Keratinocyte (primary cell): Measurements from ENCODE around the gene HPN. TPM values are rescaled to one million over a fixed set of nuclear protein-coding genes. Genes with fewer than 3 reads are reported as not detected.

Experiments used
- DNase-seq: peaks from one replicate; pipeline ENCODE4 v3.0.0-alpha.2; 2011; ENCODE audit warnings: low read depth, missing footprints, low spot score
- FAIRE-seq: peaks from 2 replicates; lab custom pipeline; 2011; peaks lifted over from hg19 to GRCh38; lab: Jason Lieb, UNC
- H2AFZ ChIP-seq: 2 replicates; pipeline ENCODE4 v1.6.0; 2012; ENCODE audit warnings: low read length, control low read depth, inconsistent platforms; ENCODE audit not compliant: control insufficient read depth
- H3K27ac ChIP-seq: 2 replicates; pipeline ENCODE4 v1.5.1; 2011; ENCODE audit warnings: low read length; ENCODE audit not compliant: control insufficient read depth, insufficient read depth
- H3K27me3 ChIP-seq: 3 replicates; pipeline ENCODE4 v1.6.0; 2011; ENCODE audit warnings: low read length; ENCODE audit not compliant: control insufficient read depth, insufficient read depth; ENCODE audit errors: extremely low read depth
- H3K36me3 ChIP-seq, 2 experiments: 2 replicates in 1 of 2; 3 replicates in 1 of 2; pipeline ENCODE4 v1.5.1; 2011; ENCODE audit warnings: low read length in 2 of 2, mild to moderate bottlenecking in 1 of 2; ENCODE audit not compliant: control insufficient read depth in 2 of 2, insufficient read depth in 2 of 2; ENCODE audit errors: extremely low read depth in 1 of 2
- H3K4me1 ChIP-seq: 3 replicates; pipeline ENCODE4 v1.5.1; 2011; ENCODE audit warnings: low read length; ENCODE audit not compliant: control insufficient read depth, insufficient read depth; ENCODE audit errors: extremely low read depth
- H3K4me2 ChIP-seq: 3 replicates; pipeline ENCODE4 v1.6.0; 2011; ENCODE audit warnings: low read depth, low read length; ENCODE audit not compliant: control insufficient read depth, insufficient read depth; ENCODE audit errors: extremely low read depth
- H3K4me3 ChIP-seq, 3 experiments: fragments of 200-600 bp in 1 of 3; sonication (generic) in 1 of 3; 2 replicates in 2 of 3; 3 replicates in 1 of 3; pipeline ENCODE4 v1.5.1; 2011 to 2016; ENCODE audit warnings: low read length in 3 of 3, mild to moderate bottlenecking in 3 of 3, control low read depth in 2 of 3, inconsistent platforms in 1 of 3, low read depth in 1 of 3, mixed read lengths in 1 of 3, mixed run types in 1 of 3, moderate library complexity in 1 of 3; ENCODE audit not compliant: control insufficient read depth in 2 of 3, insufficient read depth in 2 of 3; ENCODE audit errors: extremely low read depth in 1 of 3
- H3K79me2 ChIP-seq: 2 replicates; pipeline ENCODE4 v1.6.0; 2012; ENCODE audit warnings: low read length; ENCODE audit not compliant: control insufficient read depth, insufficient read depth
- H3K9ac ChIP-seq: 3 replicates; pipeline ENCODE4 v1.6.0; 2011; ENCODE audit warnings: low read length; ENCODE audit not compliant: control insufficient read depth, insufficient read depth; ENCODE audit errors: extremely low read depth
- H3K9me1 ChIP-seq: 3 replicates; pipeline ENCODE4 v1.6.0; 2011; ENCODE audit warnings: low read length; ENCODE audit not compliant: control insufficient read depth, insufficient read depth; ENCODE audit errors: extremely low read depth
- H3K9me3 ChIP-seq: 2 replicates; pipeline ENCODE4 v1.5.1; 2012; ENCODE audit warnings: low read depth, low read length; ENCODE audit not compliant: control insufficient read depth
- H4K20me1 ChIP-seq: 3 replicates; pipeline ENCODE4 v1.6.0; 2011; ENCODE audit warnings: low read length; ENCODE audit not compliant: control insufficient read depth, insufficient read depth; ENCODE audit errors: extremely low read depth
- CTCF ChIP-seq, 3 experiments: IDR thresholded peaks in 1 of 3; conservative IDR thresholded peaks in 1 of 3; optimal IDR thresholded peaks in 1 of 3; 2 replicates in 2 of 3; 3 replicates in 1 of 3; pipeline versions ENCODE3 to v1.5.1; 2011; ENCODE audit warnings: low read length in 3 of 3, mild to moderate bottlenecking in 3 of 3, moderate library complexity in 2 of 3, control low read depth in 1 of 3, inconsistent platforms in 1 of 3; ENCODE audit not compliant: insufficient read depth in 2 of 3; ENCODE audit errors: extremely low read depth in 1 of 3
- EZH2 ChIP-seq: IDR thresholded peaks from one replicate; pipeline ENCODE4 v1.6.1; 2012; ENCODE audit warnings: inconsistent platforms, mild to moderate bottlenecking, low read length, moderate library complexity
- dilution Hi-C: fragments of 300-500 bp; cut with MboI; formaldehyde crosslinking; loops from one replicate; pipeline ENCODE4 v1.7.0; 2020; ENCODE audit warnings: low sequenced_read_pairs; ENCODE audit not compliant: extremely low pct_ligation_motif_present
- polyA plus RNA-seq, 5 experiments: library from polyadenylated mRNA; depleted of rRNA in 3 of 5; stranded (reverse) in 3 of 5; stranded (forward) in 1 of 5; unstranded in 1 of 5; fragments of >200 nt; gene quantifications; 1 replicate in 1 of 5; 2 replicates in 3 of 5; 3 replicates in 1 of 5; pipeline versions ENCODE4 v1.2.1 to v1.2.3, GENCODE V29; 2011 to 2012; ENCODE audit warnings: missing spikeins in 2 of 5, low read depth in 1 of 5, low replicate concordance in 1 of 5

Gene HPN
- polyA plus RNA-seq, 1 donor (not counting 4 experiments of a cell fraction or from before 2014, with no cell fraction given) = not detected

GRCh38 chr19:35081201-35081600, 39.7 kb downstream of the HPN start:
- H3K79me2 ChIP-seq = no peaks in the 10 kb centered on the region
- H3K4me2 ChIP-seq = no peak overlapping the region
- no peak for DNase-seq
- H2AFZ ChIP-seq = no peak overlapping the region
- TF ChIP-seq CTCF (optimal IDR thresholded peaks at IDR 0.05 in 1 of 3, IDR thresholded peaks at IDR 0.05 in 1 of 3, conservative IDR thresholded peaks at IDR 0.05 in 1 of 3; ENCODE audit: extremely low read depth in 1 of 3, insufficient read depth in 2 of 3, low read length in 3 of 3) (no peak), EZH2 (no peak)
- H3K4me3 ChIP-seq = no peak overlapping the region
- no peaks in the 10 kb centered on the region for H3K9me3 ChIP-seq
- H3K4me1 ChIP-seq = no peaks in the 10 kb centered on the region
- FAIRE-seq = no peak
- no peaks in the 10 kb centered on the region for H3K36me3 ChIP-seq
- H3K27ac ChIP-seq = no peak overlapping the region
- H3K9ac ChIP-seq = no peak overlapping the region
- H3K27me3 ChIP-seq = no peaks in the 10 kb centered on the region
- dilution Hi-C loops = no loop called here
- no peaks in the 10 kb centered on the region for H4K20me1 ChIP-seq
- no peaks in the 10 kb centered on the region for H3K9me1 ChIP-seq

DNA sequence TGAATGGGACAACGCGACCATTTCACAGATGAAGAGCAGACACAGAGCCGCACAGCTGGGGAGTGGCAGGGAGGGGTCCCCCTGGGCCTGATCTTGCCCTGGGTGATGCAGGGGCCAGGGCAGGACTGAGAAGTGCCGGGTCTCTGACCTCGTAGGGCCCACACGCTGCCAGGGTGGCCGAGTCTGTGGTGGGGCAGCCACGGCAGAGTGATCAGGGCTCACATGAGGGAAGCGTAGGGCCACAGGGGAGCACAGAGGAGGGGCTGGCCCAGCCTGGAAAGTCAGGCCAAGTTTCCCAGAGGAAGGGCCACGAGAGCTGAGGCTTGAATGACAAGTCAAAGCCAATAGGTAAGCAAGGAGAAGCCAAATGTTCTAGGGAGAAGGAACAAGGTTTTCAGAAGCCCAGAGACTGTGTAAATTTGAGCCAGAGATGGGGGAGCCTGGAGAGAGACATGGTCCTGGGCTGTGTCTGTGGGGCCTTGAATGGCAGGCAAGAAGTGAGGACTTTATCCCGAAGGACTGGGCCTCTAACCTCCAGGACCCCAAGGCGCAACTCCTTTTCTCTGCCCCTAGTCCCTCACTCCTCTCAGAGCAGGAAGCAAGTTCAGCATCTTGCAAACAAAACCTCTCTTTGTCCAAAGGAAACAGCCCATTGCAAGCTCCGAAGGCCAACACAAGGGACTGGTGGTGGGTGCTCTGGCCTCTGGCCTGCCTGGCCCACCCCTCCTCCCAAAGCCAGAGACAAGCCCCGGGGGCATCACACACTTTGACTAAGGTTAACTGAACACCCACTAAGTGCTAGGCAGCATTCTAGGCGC, 42.4 kb downstream of the HPN start:
- H3K9me3 ChIP-seq = no peaks in the 10 kb centered on the region
- no peak overlapping the region for H3K4me2 ChIP-seq
- no peaks in the 10 kb centered on the region for H3K79me2 ChIP-seq
- no peak overlapping the region for H2AFZ ChIP-seq
- no peak overlapping the region for H3K4me3 ChIP-seq
- H3K9me1 ChIP-seq = no peaks in the 10 kb centered on the region
- TF ChIP-seq EZH2 (no peak), CTCF (optimal IDR thresholded peaks at IDR 0.05 in 1 of 3, IDR thresholded peaks at IDR 0.05 in 1 of 3, conservative IDR thresholded peaks at IDR 0.05 in 1 of 3; ENCODE audit: extremely low read depth in 1 of 3, insufficient read depth in 2 of 3, low read length in 3 of 3) (no peak)
- dilution Hi-C loops = no loop called here
- H3K27me3 ChIP-seq = no peaks in the 10 kb centered on the region
- H3K4me1 ChIP-seq = peaks cover 8% of the 10 kb centered on the region
- H3K27ac ChIP-seq = no peak overlapping the region
- no peak overlapping the region for H3K9ac ChIP-seq
- DNase-seq (no peak), FAIRE-seq (no peak)
- no peaks in the 10 kb centered on the region for H3K36me3 ChIP-seq
- H4K20me1 ChIP-seq = no peaks in the 10 kb centered on the region
